OCI-LY7 (cell line): ENCODE data around the gene MXD1.

Source experiments
- CTCF ChIP-seq: fragments of 200-600 bp; sonication (generic); conservative IDR thresholded peaks from 2 replicates; pipeline ENCODE4 v1.5.1; 2014; ENCODE audit warnings: mild to moderate bottlenecking, antibody characterized with exemption, low read length, moderate library complexity, mixed read lengths
- EZH2phosphoT487 ChIP-seq: fragments of 200-600 bp; sonication (generic); IDR thresholded peaks from 2 replicates; pipeline ENCODE4 v1.6.1; 2018; ENCODE audit warnings: low read depth, borderline replicate concordance, mild to moderate bottlenecking, mixed run types, antibody characterized with exemption, low read length, moderate library complexity, mixed read lengths

- no peak for TF ChIP-seq CTCF
- no peak for TF ChIP-seq EZH2phosphoT487
Observed at GRCh38 chr2:69958480-69958879, 43.6 kb downstream of the MXD1 start.
